HG03442 (cell line): ENCODE results near the gene STAG3.

Source experiments
- ATAC-seq: cut with Tn5 transposase; IDR thresholded peaks from one replicate; pipeline ENCODE4 v1.9.1; 2021; ENCODE audit warnings: mild to moderate bottlenecking, moderate library complexity; ENCODE audit not compliant: unreplicated experiment

STAG3 gene

GRCh38 chr7:100154651-100155491 lies 22.8 kb upstream of the STAG3 start:
- ATAC-seq: no peak

DNA sequence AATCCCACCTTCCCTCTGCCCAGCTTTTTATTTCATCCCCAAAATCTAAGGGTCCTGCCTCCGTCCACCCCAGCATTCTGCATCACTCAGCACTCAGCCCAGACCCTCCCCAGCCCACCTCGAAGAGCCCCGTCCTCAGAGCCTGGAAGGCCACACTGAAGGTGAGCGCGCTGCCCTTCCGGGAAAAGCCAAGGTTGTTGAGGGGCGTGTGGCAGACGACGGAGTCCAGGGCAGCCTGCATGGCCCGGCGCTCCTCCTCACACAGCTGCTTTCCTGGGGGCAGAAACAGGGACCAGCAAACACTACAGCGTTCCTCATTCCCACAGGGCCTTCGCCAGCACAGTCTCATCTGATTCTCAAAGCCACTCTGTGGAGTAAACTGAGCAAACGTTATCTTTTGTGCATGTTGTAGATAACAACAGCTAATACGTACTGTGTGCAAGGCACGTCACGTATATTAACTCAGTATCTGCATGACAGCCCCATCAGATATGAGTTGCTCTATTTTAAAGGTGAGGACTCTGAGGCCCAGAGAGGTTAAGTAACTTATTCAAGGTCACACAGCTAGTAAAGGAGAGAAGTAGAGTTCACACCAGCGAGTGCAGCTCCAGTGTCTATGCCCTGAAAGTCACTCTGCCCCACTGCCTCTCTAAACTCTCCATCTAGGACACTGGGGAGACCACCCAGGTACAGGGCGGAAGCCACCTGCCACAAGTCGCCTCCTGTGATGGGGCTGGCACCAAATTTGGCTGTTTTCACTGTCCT lies 22.0 kb upstream of the STAG3 start:
- no peak for ATAC-seq

DNA sequence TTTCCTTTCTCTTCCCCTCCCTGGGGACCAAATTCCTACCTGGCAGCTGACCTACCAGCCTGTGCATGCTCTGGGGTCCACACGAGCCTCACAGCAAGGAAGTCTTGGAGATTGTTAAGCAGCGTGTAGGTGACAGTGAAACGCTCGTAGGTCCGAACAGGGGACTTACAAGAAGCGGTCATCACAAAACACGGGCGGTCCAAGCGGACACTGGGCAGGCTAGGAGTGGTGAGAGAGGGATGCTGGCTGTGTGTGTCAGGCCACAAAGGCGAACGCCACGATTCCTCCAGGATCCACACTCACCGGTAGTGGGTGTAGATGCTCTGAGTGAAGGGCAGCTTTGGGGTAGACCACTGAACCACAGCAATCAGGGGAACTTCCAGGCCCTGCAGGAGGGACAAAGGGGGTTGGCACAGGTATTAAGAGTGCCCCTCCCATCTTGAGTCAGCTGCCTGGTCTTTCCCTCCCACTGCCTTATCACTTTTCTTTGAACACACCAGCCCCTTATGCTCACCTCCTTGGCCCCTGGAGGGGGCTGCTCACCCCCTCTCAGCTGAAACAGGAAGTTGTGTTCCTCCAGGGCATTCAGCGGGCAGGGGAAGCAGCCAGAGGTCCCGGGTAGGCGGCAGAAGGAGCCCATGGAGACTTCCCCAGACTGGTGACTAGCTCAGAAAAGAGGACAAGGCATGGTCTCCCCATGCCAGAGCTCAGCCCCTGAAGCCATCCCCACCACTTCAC lies 21.2 kb upstream of the STAG3 start:
- no peak for ATAC-seq

DNA sequence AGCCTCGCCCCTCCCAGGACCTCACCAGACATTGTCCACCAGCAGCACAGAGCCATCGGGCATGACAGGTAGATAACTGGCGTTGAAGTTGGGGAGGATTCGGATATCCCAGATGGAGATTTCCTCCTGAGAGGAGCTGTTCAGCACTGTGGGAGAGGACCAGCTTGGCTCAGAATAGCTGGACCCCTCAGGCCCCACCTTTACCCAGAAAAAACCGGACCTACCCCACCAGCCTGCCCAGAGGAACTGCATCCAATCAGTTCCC lies 20.7 kb upstream of the STAG3 start:
- ATAC-seq: no peak

DNA sequence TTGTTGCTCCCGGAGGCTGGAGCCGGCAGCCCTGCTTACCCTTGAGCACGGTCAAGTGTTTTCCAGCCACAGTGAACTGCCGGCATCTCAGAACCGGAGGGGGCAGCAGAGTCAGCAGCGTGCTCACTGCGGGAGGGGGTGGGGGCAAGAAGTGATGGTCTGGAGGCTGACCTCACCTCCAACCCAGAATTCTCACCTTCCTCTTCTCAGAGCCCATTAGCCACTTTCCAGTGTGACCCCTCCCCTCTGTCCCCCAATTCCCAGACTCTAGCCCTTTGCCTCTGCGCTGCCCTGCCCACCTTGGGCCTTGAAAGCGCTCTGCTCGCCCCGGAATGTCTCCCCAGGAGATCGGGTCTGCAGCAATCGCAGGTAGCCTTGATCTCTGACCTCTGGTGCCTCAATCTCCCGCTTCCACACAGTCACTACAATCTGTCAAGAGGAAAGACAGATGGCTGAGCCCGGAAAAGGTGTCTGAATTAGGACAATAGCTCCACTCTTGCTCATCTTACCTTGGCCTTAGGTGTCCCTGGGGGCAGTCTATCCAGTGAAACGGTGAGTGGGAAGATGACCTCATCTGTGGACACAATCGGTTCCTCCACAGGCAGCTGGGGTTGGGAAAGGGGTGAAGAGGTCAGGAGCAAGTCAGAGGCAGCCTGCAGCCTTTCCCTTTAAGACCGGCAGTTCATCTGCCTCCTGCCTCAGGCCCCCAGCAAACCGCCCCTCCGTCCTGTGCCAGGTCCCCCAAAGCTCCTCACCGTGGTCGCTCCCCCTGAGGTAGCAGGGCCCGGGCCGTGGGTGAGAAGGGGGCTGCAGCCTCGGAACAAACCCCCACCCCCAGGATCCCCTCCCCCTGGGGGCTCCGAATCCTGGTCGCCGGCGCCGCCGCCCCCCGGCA lies 20.1 kb upstream of the STAG3 start:
- no peak for ATAC-seq

- ATAC-seq: peak; percentile 71
These were observed 19.3 kb upstream of the STAG3 start, which contains the start of gene TRAPPC14 for GRCh38 chr7:100158229-100159098. TSS of gene TRAPPC14 (minus strand) at chr7:100158723. CDS start at chr7:100158499, 224 bp downstream.

DNA sequence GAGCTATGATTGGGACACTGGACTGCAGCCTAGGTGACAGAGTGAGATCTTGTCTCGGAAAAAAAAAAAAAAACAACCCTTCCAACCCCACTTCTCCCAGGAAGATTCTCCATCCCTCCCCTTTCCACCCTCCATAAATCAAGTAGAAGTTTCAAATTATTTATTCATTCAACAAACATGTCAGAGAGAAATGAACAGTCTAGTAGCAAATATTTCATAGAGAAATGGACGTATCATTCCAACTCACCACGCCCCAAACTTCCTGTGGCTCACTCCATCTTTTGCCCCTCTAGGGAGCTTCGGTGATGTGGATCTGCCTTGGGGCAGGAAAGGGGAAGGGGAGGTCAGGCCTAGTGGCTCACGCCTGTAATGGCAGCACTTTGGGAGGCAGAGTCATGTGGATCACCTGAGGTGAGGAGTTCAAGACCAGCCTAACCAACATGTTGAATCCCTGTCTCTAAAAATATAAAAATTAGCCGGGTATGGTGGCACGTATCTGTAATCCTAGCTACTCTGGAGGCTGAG lies 18.6 kb upstream of the STAG3 start:
- ATAC-seq: no peak

- no peak for ATAC-seq
These were observed 17.7 kb upstream of the STAG3 start for GRCh38 chr7:100160067-100160466.

- no peak for ATAC-seq
These were observed 14.6 kb upstream of the STAG3 start for GRCh38 chr7:100163006-100163531.

- no peak for ATAC-seq
These were observed 13.8 kb upstream of the STAG3 start for GRCh38 chr7:100163871-100164270.

- no peak for ATAC-seq
These were observed 11.3 kb upstream of the STAG3 start for GRCh38 chr7:100166317-100166940.

- ATAC-seq: no peak
These were observed 10.5 kb upstream of the STAG3 start for GRCh38 chr7:100166970-100167911.

- ATAC-seq: no peak
These were observed 9.8 kb upstream of the STAG3 start for GRCh38 chr7:100167912-100168323.

DNA sequence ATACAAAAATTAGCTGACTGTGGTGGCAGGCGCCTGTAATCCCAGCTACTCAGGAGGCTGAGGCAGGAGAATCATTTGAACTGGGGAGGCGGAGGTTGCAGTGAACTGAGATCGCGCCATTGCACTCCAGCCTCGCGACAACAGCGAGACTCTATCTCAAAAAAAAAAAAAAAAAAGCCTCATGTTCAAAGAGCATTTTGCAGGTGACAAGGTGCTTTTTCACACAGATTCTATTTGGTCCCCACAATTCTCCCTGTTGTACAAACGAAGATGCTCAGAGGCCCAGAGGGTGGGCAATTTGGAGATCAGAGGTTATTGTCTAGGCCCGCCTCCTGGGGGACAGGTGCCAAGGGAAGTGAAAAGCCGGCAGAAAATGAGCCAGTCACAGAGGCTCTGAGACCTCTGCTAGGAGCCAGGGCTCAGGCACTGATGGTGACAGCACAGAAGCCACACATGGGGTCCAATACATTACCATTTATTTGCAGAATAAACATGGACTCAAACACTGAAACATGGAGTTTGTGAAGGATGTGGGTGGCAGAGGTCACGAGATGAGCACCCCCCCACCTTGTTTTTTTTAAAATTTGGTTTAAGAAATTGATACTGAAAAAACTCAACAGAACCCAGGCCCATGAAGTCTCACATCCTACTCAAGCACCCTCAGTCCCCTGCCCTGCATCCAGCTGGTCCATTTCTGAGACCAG lies 8.4 kb upstream of the STAG3 start:
- no peak for ATAC-seq

- ATAC-seq: no peak
These were observed 7.4 kb upstream of the STAG3 start for GRCh38 chr7:100170101-100170897.

GRCh38 chr7:100171087-100171681 lies 6.5 kb upstream of the STAG3 start:
- no peak for ATAC-seq
